Keratinocyte (primary cell): ENCODE data around the gene RBM34. TPM values are rescaled to one million over a fixed set of nuclear protein-coding genes. Genes with fewer than 3 reads are reported as not detected.

Experiments used
- DNase-seq: peaks from one replicate; pipeline ENCODE4 v3.0.0-alpha.2; 2011; ENCODE audit warnings: low read depth, missing footprints, low spot score
- FAIRE-seq: peaks from 2 replicates; lab custom pipeline; 2011; peaks lifted over from hg19 to GRCh38; lab: Jason Lieb, UNC
- H2AFZ ChIP-seq: 2 replicates; pipeline ENCODE4 v1.6.0; 2012; ENCODE audit warnings: low read length, control low read depth, inconsistent platforms; ENCODE audit not compliant: control insufficient read depth
- H3K27ac ChIP-seq: 2 replicates; pipeline ENCODE4 v1.5.1; 2011; ENCODE audit warnings: low read length; ENCODE audit not compliant: control insufficient read depth, insufficient read depth
- H3K27me3 ChIP-seq: 3 replicates; pipeline ENCODE4 v1.6.0; 2011; ENCODE audit warnings: low read length; ENCODE audit not compliant: control insufficient read depth, insufficient read depth; ENCODE audit errors: extremely low read depth
- H3K36me3 ChIP-seq, 2 experiments: 2 replicates in 1 of 2; 3 replicates in 1 of 2; pipeline ENCODE4 v1.5.1; 2011; ENCODE audit warnings: low read length in 2 of 2, mild to moderate bottlenecking in 1 of 2; ENCODE audit not compliant: control insufficient read depth in 2 of 2, insufficient read depth in 2 of 2; ENCODE audit errors: extremely low read depth in 1 of 2
- H3K4me1 ChIP-seq: 3 replicates; pipeline ENCODE4 v1.5.1; 2011; ENCODE audit warnings: low read length; ENCODE audit not compliant: control insufficient read depth, insufficient read depth; ENCODE audit errors: extremely low read depth
- H3K4me2 ChIP-seq: 3 replicates; pipeline ENCODE4 v1.6.0; 2011; ENCODE audit warnings: low read depth, low read length; ENCODE audit not compliant: control insufficient read depth, insufficient read depth; ENCODE audit errors: extremely low read depth
- H3K4me3 ChIP-seq, 3 experiments: fragments of 200-600 bp in 1 of 3; sonication (generic) in 1 of 3; 2 replicates in 2 of 3; 3 replicates in 1 of 3; pipeline ENCODE4 v1.5.1; 2011 to 2016; ENCODE audit warnings: low read length in 3 of 3, mild to moderate bottlenecking in 3 of 3, control low read depth in 2 of 3, inconsistent platforms in 1 of 3, low read depth in 1 of 3, mixed read lengths in 1 of 3, mixed run types in 1 of 3, moderate library complexity in 1 of 3; ENCODE audit not compliant: control insufficient read depth in 2 of 3, insufficient read depth in 2 of 3; ENCODE audit errors: extremely low read depth in 1 of 3
- H3K79me2 ChIP-seq: 2 replicates; pipeline ENCODE4 v1.6.0; 2012; ENCODE audit warnings: low read length; ENCODE audit not compliant: control insufficient read depth, insufficient read depth
- H3K9ac ChIP-seq: 3 replicates; pipeline ENCODE4 v1.6.0; 2011; ENCODE audit warnings: low read length; ENCODE audit not compliant: control insufficient read depth, insufficient read depth; ENCODE audit errors: extremely low read depth
- H3K9me1 ChIP-seq: 3 replicates; pipeline ENCODE4 v1.6.0; 2011; ENCODE audit warnings: low read length; ENCODE audit not compliant: control insufficient read depth, insufficient read depth; ENCODE audit errors: extremely low read depth
- H3K9me3 ChIP-seq: 2 replicates; pipeline ENCODE4 v1.5.1; 2012; ENCODE audit warnings: low read depth, low read length; ENCODE audit not compliant: control insufficient read depth
- H4K20me1 ChIP-seq: 3 replicates; pipeline ENCODE4 v1.6.0; 2011; ENCODE audit warnings: low read length; ENCODE audit not compliant: control insufficient read depth, insufficient read depth; ENCODE audit errors: extremely low read depth
- EZH2 ChIP-seq: IDR thresholded peaks from one replicate; pipeline ENCODE4 v1.6.1; 2012; ENCODE audit warnings: inconsistent platforms, mild to moderate bottlenecking, low read length, moderate library complexity
- dilution Hi-C: fragments of 300-500 bp; cut with MboI; formaldehyde crosslinking; loops from one replicate; pipeline ENCODE4 v1.7.0; 2020; ENCODE audit warnings: low sequenced_read_pairs; ENCODE audit not compliant: extremely low pct_ligation_motif_present
- polyA plus RNA-seq, 5 experiments: library from polyadenylated mRNA; depleted of rRNA in 3 of 5; stranded (reverse) in 3 of 5; stranded (forward) in 1 of 5; unstranded in 1 of 5; fragments of >200 nt; gene quantifications; 1 replicate in 1 of 5; 2 replicates in 3 of 5; 3 replicates in 1 of 5; pipeline versions ENCODE4 v1.2.1 to v1.2.3, GENCODE V29; 2011 to 2012; ENCODE audit warnings: missing spikeins in 2 of 5, low read depth in 1 of 5, low replicate concordance in 1 of 5
- TF ChIP-seq, protein P1 (sequence below), 3 experiments: IDR thresholded peaks in 1 of 3; conservative IDR thresholded peaks in 1 of 3; optimal IDR thresholded peaks in 1 of 3; 2 replicates in 2 of 3; 3 replicates in 1 of 3; pipeline versions ENCODE3 to v1.5.1; 2011; ENCODE audit warnings: low read length in 3 of 3, mild to moderate bottlenecking in 3 of 3, moderate library complexity in 2 of 3, control low read depth in 1 of 3, inconsistent platforms in 1 of 3; ENCODE audit not compliant: insufficient read depth in 2 of 3; ENCODE audit errors: extremely low read depth in 1 of 3

Gene RBM34
- polyA plus RNA-seq, 1 donor (not counting 4 experiments of a cell fraction or from before 2014, with no cell fraction given) = 39.3 TPM

DNA sequence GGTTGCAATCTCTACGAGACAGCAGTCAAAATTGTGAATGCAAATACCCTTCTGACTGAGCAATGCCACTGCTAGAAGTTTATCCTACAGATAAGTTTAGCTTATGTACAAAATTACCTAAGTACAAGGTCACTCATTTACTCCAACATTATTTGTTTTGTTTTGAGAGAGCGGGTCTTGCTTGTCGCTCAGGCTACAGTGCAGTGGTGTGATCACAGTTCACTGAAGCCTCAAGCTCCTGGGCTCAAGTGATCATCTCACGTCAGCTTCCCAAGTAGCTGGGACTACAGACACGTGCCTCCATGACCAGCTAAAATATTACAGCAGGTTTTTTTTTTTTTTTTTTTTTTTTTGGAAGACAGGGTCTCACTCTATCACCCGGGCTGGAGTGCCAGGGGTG is 15.4 kb downstream of the RBM34 start:
- FAIRE-seq = no peak
- Histone ChIP-seq H2AFZ (no peak overlapping the region), H3K4me1 (no peaks in the 10 kb centered on the region), H3K9ac (no peak overlapping the region), H3K36me3 (peaks cover 21 to 30% of the 10 kb centered on the region in 2 experiments), H3K4me2 (no peak overlapping the region), H3K4me3 (no peak overlapping the region), H3K27me3 (no peaks in the 10 kb centered on the region), H3K9me3 (no peaks in the 10 kb centered on the region), H3K27ac (no peak overlapping the region), H3K79me2 (peaks cover 12% of the 10 kb centered on the region), H4K20me1 (no peaks in the 10 kb centered on the region), H3K9me1 (no peaks in the 10 kb centered on the region)
- DNase-seq = no peak
- no peak for TF ChIP-seq EZH2
- TF ChIP-seq, protein P1, sequence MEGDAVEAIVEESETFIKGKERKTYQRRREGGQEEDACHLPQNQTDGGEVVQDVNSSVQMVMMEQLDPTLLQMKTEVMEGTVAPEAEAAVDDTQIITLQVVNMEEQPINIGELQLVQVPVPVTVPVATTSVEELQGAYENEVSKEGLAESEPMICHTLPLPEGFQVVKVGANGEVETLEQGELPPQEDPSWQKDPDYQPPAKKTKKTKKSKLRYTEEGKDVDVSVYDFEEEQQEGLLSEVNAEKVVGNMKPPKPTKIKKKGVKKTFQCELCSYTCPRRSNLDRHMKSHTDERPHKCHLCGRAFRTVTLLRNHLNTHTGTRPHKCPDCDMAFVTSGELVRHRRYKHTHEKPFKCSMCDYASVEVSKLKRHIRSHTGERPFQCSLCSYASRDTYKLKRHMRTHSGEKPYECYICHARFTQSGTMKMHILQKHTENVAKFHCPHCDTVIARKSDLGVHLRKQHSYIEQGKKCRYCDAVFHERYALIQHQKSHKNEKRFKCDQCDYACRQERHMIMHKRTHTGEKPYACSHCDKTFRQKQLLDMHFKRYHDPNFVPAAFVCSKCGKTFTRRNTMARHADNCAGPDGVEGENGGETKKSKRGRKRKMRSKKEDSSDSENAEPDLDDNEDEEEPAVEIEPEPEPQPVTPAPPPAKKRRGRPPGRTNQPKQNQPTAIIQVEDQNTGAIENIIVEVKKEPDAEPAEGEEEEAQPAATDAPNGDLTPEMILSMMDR (optimal IDR thresholded peaks at IDR 0.05 in 1 of 3, IDR thresholded peaks at IDR 0.05 in 1 of 3, conservative IDR thresholded peaks at IDR 0.05 in 1 of 3; ENCODE audit: extremely low read depth in 1 of 3, insufficient read depth in 2 of 3, low read length in 3 of 3) = no peak
- dilution Hi-C loops = no loop called here

DNA sequence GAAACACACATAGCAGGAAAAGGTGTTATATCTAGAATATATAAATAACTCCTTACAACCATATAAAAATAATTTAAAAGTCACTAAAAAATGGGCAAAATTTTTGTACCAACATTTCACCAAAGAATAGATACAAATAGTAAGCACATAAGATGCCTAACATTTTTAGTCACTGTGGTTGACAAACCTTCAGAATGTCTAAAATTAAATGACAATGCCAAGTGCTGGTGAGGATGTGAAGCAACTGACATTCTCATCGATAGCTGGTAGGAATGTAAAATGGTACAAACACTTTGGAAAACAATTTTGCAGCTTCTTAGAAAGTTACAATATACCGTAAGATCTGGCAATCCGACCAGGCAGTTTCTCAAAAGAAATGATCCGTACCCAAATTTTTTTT is 18.1 kb downstream of the RBM34 start:
- Histone ChIP-seq H3K9me1 (no peaks in the 10 kb centered on the region), H3K9me3 (no peaks in the 10 kb centered on the region), H3K4me1 (no peaks in the 10 kb centered on the region), H3K27me3 (no peaks in the 10 kb centered on the region), H3K4me3 (no peak overlapping the region), H2AFZ (no peak overlapping the region), H3K4me2 (no peak overlapping the region), H3K36me3 (peaks cover 31 to 32% of the 10 kb centered on the region in 2 experiments), H3K79me2 (peaks cover 13% of the 10 kb centered on the region), H4K20me1 (no peaks in the 10 kb centered on the region), H3K27ac (no peak overlapping the region), H3K9ac (no peak overlapping the region)
- FAIRE-seq (no peak), DNase-seq (no peak)
- TF ChIP-seq EZH2 = no peak
- TF ChIP-seq, protein P1 (optimal IDR thresholded peaks at IDR 0.05 in 1 of 3, IDR thresholded peaks at IDR 0.05 in 1 of 3, conservative IDR thresholded peaks at IDR 0.05 in 1 of 3; ENCODE audit: extremely low read depth in 1 of 3, insufficient read depth in 2 of 3, low read length in 3 of 3) = no peak
- dilution Hi-C loops = no loop called here
